PC-3 (cell line): Measurements from ENCODE around the gene ZCCHC24.

Experiments used
- EZH2 ChIP-seq: fragments of 300-600 bp; sonication (generic); IDR thresholded peaks from one replicate; pipeline ENCODE4 v1.6.1; 2017; ENCODE audit warnings: antibody characterized with exemption, mild to moderate bottlenecking, low read length; ENCODE audit not compliant: unreplicated experiment
- EZH2phosphoT487 ChIP-seq: fragments of 300-600 bp; sonication (generic); IDR thresholded peaks from 2 replicates; pipeline ENCODE4 v1.6.1; 2018; ENCODE audit warnings: mild to moderate bottlenecking, antibody characterized with exemption, low read length, borderline replicate concordance
- TF ChIP-seq, protein P1 (sequence below): fragments of 300-600 bp; sonication (generic); conservative IDR thresholded peaks from 2 replicates; pipeline ENCODE4 v1.5.1; 2017; ENCODE audit warnings: antibody characterized with exemption, low read depth, mild to moderate bottlenecking, low read length

DNA sequence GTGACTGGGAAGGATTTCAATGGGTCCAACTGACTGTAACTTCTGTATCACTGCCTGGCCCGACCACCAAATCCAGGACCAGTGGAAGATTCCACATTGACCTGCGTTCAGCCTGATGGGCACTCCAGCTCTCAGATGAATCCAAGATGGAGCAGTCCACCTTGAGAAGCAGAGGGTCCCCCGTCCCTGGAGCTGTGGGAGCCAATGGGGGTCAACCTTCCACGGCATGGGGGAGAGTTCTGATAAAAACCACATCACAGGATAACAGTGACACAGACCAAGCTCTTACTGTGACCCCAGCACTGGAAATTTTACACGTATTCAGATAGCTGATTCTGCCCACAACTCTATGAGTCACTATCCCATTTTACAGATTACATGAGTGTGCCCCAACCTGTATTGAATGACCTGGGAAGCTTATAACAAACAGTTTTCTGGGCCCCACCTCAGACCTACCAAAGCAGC lies 11.2 kb downstream of the ZCCHC24 start:
- TF ChIP-seq, protein P1, sequence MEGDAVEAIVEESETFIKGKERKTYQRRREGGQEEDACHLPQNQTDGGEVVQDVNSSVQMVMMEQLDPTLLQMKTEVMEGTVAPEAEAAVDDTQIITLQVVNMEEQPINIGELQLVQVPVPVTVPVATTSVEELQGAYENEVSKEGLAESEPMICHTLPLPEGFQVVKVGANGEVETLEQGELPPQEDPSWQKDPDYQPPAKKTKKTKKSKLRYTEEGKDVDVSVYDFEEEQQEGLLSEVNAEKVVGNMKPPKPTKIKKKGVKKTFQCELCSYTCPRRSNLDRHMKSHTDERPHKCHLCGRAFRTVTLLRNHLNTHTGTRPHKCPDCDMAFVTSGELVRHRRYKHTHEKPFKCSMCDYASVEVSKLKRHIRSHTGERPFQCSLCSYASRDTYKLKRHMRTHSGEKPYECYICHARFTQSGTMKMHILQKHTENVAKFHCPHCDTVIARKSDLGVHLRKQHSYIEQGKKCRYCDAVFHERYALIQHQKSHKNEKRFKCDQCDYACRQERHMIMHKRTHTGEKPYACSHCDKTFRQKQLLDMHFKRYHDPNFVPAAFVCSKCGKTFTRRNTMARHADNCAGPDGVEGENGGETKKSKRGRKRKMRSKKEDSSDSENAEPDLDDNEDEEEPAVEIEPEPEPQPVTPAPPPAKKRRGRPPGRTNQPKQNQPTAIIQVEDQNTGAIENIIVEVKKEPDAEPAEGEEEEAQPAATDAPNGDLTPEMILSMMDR: no peak
- TF ChIP-seq EZH2 (no peak), EZH2phosphoT487 (no peak)
